ENCODE results near the gene CLDN14. TPM values are rescaled to one million over a fixed set of nuclear protein-coding genes. Genes with fewer than 3 reads are reported as not detected.
"Not testable (repeated sequence)": the region's sequence is repeated elsewhere in the genome, so short reads cannot be mapped to it uniquely, and the experiment has no call there.

Gene CLDN14
- total RNA-seq, 1 donor from 2014 or later: 1.2 TPM

DNA sequence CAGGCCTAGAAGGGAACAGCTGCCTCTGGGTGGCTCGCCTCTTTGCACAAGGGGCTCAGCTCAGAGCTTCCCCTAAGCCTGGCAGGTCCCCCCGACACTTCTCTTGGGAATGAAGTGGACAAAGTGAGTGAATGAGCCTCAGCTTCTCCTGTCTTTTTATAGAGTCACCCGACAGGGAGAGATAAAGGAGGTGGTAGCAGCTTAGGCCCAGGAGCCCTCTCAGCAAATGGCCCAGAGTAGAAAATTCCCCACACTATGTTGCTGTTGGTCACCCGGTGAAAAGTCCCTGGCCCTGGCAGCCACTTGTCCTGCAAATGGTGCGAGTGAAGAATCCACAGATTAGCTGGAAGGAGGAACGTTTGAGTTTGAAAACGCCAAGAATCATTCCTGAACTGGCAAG lies 2.4 kb downstream of the CLDN14 start:
- DNase-seq (ENCODE audit: low spot score) (no peak), ATAC-seq (no peak)
- intact Hi-C loops (cut with DNase I): no loop called here

DNA sequence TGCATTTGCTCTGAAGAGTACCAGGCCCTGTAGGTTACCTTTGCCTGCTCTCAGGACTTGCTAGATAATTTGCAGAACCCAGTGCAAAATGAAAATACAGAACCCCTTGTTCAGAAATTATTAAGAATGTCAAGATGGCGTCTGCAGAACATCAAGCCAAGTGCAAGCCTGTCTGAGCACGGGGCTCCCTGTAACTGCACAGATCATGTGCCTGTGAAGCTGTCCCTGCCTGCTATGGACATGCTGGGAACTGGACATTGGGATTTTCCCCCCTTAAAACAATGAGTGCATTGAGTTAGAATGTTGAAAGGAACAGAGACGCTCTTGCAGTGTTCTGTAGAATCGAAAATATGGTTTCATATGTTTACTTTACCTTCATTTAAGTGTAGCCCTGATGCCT lies 2.9 kb downstream of the CLDN14 start:
- ATAC-seq: no peak
- intact Hi-C loops (cut with DNase I): no loop called here
- no peak for DNase-seq (ENCODE audit: low spot score)

DNA sequence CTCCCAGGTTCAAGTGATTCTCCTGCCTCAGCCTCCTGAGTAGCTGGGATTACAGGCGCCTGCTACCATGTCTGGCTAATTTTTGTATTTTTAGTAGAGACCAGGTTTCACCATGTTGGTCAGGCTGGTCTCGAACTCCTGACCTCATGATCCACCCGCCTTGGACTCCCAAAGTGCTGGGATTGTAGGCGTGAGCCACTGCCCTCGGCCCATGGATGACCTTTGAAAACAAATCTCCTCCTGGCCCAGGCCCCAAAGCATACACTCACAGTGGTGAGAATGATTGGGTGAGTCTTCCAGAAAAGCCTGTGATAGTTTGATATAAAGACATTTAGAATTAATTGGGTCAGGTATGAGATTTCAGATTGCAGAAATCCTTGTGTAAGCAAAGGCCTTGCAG lies 3.4 kb downstream of the CLDN14 start:
- intact Hi-C loops (cut with DNase I); ATAC-seq; DNase-seq (ENCODE audit: low spot score): not testable (repeated sequence)

DNA sequence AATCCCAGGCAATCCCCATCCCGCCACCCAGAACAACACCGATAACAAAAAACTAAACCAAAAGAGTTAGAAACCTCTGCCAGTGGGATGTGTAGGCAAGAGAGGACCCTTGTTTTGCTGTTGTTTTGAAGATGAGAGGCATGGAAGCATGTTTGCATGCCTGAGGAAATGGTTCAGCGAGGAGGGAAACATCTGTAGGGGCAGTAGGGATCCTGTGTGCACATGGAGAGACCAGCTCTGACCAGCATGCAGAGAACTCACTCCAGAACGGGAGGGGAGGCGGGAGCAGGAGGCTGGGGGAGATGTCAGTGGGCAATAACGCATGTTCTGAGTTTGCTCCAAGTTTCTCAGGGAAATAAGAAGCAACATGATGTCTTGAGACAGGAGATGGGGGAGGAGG lies 5.3 kb downstream of the CLDN14 start:
- ATAC-seq (no peak), DNase-seq (ENCODE audit: low spot score) (no peak)
- intact Hi-C loops (cut with DNase I): no loop called here

DNA sequence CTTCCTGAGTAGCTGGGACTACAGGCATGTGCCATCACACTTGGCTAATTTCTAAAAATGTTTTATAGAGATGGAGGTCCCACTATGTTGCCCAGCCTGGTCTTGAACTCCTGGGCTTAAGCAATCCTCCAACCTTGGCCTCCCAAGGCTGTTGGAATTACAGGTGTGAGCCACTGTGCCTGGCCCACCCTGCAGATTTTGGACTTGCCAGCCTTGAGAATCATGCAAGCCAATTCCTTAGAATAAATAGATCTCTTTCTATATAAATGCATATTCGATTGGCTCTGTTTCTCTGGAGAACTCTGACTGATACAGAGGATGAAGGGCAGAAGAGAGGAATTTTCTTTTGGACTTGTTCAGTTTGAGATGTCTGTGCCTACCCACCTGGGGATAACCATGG lies 6.7 kb downstream of the CLDN14 start:
- intact Hi-C loops (cut with DNase I): no loop called here

DNA sequence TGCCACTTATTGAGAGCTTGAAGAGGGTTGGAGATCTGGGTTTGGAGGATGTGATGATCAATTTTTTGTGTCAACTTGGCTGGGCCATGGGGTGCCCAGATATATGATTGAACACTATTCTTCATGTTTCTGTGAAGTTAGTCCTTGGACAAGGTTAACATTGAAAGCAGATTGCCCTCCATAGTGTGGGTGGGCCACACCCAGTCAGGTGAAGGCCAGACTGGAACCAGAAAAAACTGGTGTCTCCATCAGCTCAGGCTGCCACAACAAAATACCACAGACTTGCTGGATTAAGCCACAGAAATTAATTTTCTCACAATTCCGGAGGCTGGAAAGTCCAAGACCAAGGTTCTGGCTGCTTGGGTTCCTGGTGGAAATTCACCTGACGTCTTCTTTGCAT lies 7.5 kb downstream of the CLDN14 start:
- ATAC-seq (no peak), DNase-seq (ENCODE audit: low spot score) (no peak)
- intact Hi-C loops (cut with DNase I): no loop called here

More for the DNA sequence above, 6.7 kb downstream of the CLDN14 start:
- no peak for DNase-seq (ENCODE audit: low spot score)
- no peak for ATAC-seq

DNA sequence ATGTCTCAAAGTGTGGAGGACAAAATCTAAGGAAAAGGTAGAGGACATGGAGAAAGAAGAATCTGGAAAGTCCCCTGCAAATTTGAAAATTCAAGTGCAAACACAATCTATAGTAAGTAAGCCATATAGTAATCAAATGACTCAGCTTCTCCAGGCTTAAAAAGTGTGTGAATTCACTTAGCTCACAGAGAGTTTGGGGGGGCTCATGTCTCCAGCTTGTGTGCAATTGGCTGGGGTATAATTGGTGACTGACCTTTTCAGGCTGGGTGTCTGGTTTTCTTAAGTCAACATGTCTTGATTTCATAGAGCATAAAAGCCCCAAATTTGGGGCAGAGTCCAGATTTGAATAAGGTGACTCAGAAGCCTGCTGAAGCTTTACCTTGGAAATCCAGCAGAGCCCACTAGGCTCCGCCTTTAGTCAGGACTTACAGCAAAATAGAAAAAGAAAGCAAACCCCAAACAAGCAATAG lies 8.6 kb downstream of the CLDN14 start:
- ATAC-seq (no peak), DNase-seq (ENCODE audit: low spot score) (no peak)
- intact Hi-C loops (cut with DNase I): no loop called here

DNA sequence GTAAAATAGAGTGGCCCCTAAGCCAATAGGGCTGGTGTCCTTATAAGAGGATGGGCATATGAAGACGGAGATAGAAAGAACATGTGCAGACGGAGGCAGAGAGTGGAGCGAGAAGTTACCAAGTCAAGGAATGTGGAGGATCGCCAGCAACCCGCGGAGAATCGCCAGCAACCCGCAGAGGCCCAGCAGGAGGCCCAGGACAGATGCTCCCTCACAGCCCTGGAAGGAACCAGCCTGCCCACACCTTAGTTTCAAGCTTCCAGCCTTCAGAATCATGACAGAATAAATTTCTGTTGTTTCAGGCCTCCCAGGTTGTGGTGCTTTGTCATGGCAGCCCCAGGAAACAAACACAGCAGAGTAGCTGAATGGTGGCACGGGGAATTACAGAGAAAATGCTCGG lies 9.6 kb downstream of the CLDN14 start:
- intact Hi-C loops (cut with DNase I): no loop called here
- DNase-seq (ENCODE audit: low spot score) (no peak), ATAC-seq (no peak)

DNA sequence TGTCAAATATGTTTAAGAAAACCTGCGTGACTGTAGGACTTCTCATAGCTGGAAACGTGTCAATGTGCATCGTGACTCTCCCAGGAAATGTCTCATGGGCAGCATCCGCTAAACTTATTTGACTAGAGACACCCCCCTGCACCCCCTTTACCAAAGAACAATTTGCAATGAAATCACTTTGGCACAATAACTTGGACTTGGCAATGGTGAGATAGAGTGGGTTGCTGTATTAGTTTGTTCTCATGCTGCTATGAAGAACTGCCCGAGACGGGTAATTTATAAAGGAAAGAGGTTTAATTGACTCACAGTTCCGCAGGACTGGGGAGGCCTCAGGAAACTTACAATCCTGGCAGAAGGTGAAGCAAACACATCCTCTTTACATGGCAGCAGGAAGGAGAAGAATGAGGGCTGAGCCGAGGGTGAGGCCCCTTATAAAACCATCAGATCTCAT lies 13.8 kb downstream of the CLDN14 start:
- DNase-seq (ENCODE audit: low spot score) (no peak), ATAC-seq (no peak)
- intact Hi-C loops (cut with DNase I): no loop called here

DNA sequence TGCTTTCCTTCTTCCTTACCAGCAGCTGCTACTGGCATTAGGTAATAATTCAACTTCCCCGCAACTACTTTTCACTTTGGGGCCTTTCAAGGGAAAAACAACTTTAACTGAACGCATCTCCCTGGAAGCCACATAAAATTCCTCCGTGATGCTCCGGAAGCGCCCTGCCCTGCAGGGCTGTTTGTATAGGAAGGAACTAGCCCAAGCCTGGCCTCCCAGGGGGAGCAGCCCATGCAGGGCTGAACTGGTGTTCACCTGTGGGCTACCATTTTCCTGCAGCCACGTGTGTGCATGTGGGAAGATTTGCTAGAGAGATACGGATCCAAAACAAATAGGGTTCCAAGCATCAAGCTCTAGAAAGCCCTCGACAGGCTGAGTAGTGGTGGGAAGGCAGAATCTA lies 14.4 kb downstream of the CLDN14 start:
- no peak for DNase-seq (ENCODE audit: low spot score)
- ATAC-seq: no peak
- intact Hi-C loops (cut with DNase I): no loop called here

DNA sequence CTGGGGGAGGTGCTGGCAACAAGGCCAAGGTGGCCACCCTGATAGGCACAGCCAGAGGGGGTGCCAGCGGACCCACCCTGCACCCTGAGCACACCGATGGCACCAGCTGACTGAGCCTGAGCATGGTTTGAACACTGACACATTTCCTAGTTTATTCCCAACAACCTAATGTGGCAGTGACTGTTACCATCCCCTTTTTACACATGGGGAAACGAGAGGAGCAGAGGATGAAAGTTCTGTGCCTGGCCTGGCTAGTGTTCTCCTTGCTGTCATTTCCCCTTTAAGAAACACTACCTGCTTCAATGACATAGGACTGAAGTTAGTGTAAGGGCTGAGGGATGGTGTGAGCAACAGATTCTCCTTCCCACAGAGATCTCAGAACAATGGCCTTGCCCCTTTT lies 15.3 kb downstream of the CLDN14 start:
- intact Hi-C loops (cut with DNase I): no loop called here
- ATAC-seq: no peak
- no peak for DNase-seq (ENCODE audit: low spot score)

DNA sequence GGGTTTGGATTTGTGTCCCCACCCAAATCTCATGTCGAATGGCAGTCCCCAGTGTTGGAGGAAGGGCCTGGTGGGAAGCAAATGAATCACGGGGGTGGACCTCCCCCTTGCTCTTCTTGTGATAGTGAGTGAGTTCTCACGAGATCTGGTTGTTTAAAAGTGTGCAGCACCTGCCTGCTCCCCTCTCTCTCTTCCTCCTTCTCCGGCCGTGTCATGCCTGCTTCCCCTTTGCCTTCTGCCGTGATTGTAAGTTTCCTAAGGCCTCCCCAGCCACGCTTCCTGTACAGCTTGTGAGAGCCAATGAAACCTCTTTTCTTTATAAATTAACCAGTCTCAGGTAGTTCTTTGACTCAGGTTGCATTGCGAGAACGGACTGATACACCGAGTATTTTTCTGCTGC lies 15.9 kb downstream of the CLDN14 start:
- no peak for ATAC-seq
- intact Hi-C loops (cut with DNase I): no loop called here
- no peak for DNase-seq (ENCODE audit: low spot score)

DNA sequence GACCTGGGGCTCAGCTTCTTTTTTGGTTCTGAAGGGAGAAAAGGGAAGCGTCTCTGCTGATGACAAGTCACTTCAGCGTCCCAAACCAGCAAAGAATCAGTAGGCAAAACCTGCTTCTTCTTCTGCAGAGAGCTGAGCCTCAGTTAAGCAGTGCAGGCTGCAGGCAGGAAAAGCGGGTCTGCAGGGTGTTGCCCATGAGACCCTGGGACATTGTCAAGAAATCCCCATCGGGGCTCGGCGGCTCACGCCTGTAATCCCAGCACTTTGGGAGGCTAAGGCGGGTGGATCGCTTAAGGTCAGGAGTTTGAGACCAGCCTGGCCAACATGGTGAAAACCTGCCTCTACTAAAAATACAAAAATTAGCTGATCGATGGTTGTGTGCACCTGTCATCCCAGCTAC lies 16.7 kb downstream of the CLDN14 start:
- DNase-seq (ENCODE audit: low spot score) (no peak), ATAC-seq (no peak)
- intact Hi-C loops (cut with DNase I): no loop called here

DNA sequence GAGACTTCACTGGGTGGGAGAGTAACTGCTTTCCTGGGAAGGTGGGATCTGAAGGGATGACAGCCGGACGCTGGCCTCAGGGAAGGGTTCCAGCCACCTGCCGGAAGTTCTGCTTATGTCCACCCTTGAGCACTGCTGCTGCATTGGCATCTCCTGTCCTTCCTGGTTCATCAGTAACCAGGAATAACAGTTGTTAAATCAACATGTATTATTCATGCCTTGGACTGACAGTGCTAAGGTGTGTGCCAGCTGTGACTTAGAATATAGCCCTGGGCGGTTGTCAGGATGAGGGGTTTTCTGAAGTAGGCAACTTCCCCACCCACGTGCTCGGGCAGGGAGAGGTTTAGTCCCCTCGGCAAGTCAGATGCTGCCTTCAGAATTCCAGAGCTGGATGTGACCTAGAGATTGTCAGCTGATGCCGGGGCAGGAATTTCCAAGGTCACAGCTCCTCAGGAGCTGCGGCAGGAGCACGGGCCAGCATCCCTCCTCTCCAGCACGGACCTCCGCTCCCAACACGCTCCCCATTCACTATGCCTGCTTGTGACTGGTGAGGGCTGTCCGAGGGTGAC lies 17.9 kb downstream of the CLDN14 start:
- intact Hi-C loops (cut with DNase I): no loop called here
- no peak for DNase-seq (ENCODE audit: low spot score)
- ATAC-seq: no peak

DNA sequence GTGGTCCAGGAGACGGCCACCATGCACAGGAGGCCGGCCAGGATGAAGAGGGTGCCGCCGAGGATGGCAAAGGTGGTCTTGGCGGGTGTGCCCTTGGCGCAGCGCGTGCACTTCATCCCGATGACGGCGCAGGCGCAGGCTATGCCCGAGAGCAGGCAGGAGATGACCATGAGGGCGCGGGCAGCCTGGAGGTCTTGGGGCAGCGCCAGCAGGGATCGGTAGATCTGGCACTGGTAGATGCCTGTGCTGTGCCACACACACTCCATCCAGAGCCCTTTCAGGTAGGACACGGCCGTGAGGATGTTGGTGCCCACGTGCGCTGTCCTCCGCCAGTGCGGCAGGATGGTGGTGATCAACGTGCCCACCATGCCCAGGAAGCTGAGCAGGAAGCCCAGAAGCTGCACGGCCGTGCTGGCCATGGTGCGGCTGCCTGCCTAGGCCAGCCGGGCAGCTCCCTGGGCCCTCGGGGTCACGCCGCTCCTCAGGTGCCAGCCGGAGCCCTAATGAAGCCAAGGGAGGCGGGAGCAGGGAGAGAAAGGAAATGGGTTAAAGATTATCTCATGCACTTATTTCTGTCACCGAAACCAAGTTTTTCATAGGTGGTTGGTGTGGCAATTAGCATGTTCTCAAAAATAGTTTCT lies 18.5 kb downstream of the CLDN14 start:
- intact Hi-C loops (cut with DNase I): no loop called here

DNA sequence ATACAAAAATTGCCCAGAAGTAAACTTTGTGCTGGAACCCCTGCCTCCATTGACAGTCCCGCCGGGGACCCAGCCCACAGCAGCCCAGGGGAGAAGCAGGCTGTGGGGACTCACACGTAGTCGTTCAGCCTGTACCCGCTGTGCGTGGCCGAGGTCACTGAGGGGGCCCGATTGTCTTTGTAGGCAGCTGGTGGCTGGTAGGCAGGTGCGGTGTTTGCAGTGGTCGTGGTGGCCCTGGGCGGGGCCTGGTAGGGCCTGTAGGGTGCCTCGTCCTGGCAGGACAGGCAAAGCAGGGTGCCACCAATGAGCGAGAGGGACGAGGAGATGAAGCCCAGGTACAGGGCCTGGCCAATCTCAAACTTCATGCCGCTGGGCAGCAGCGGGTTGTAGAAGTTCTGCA lies 19.1 kb downstream of the CLDN14 start:
- no peak for ATAC-seq
- intact Hi-C loops (cut with DNase I): no loop called here
- no peak for DNase-seq (ENCODE audit: low spot score)

More for the DNA sequence above, 18.5 kb downstream of the CLDN14 start:
- ATAC-seq: no peak
- DNase-seq (ENCODE audit: low spot score): no peak

DNA sequence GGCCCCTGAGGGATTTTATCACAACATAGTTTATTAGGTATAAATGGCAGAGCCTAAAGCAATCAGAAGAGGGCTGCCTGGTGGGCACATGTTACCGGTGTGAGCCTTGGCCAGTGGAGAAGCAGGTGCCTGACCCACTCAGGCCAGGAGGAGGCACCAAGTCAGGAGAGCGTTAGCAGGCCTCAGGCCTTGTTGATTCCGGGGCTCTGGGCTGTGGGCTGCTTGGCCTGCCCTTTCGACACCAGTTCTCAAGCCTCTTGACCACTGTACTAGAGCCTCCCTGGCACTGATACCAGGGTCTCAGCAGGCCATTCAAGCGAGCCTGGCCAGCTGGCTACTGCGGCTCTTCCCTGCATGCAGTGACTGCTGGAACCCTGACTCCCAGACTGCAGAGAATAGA lies 20.8 kb downstream of the CLDN14 start:
- intact Hi-C loops (cut with DNase I): no loop called here
- ATAC-seq (no peak), DNase-seq (ENCODE audit: low spot score) (no peak)

DNA sequence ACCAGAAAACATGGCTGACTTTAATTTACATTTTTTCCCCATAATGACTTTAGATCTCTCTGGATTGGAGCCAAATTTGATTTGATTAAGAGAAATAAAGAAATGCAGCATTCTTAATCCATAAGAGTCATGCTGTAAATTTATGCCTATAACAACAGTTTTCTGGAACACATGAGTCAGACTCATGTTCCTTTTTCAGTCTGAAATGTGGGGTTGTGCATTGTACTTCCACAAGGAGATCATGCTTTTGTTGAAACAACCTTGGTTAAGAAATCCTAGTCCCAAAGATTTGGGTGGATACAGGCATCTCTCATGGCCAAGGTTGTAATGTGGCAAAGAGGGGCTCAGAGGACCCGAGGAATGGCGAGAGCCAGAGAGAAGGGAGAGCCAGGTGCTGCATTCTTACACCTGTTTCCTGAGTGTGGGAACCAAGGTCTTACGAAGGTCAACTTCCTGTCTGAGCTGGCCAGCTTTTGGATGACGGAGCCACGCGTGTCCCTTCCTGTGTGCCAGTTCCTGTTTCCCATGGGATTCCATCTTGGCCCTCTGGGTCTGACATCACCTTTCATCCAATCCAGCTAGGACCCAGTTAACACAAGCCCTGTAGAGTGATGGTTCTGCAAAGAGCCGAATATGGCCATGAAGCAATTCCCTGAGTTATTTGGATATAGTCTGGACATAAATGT lies 23.1 kb downstream of the CLDN14 start:
- DNase-seq (ENCODE audit: low spot score): no peak
- ATAC-seq: no peak
- intact Hi-C loops (cut with DNase I): no loop called here

DNA sequence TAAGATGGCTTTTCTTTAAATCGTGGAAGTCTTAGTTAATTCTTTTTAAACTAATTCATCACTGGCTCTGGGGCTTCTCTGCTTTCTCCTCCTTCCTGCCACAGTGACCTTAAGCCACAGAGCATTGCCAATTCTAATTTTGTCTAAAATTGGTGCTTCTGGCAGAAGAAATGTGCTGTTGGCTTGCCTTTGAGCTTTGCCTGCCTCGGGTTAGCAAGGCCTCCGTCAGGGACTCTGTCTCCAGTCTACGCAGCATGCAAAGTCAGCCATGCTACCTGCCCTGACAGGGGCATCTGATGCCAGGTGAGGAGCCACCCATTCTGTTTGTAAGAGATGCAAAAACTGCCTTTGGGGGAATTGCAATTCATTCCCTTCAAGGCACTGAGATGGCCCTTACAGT lies 25.2 kb downstream of the CLDN14 start:
- no peak for DNase-seq (ENCODE audit: low spot score)
- ATAC-seq: no peak
- intact Hi-C loops (cut with DNase I): no loop called here

DNA sequence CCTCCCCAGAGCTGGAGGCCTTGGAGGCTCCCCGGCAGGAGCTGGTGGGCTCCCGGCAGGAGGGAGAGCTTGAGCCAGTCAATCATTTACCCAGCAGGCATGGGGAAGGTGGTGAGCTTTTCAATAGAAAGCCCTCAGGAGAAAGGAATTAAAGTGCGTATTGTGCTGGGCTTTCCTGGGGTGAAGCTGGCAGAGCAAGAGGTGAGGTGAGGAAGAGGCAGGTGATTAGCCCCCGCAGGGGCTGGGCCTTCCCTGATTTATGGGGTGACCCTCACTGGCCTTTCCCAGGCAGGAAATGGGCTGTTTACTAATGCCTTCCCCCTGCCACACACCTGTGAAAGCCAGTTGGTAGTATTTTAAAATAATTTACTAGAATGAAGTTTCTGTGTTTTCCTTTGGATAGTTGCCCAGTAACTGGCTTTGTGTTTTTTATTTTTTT lies 25.8 kb downstream of the CLDN14 start:
- DNase-seq (ENCODE audit: low spot score) (no peak), ATAC-seq (no peak)
- intact Hi-C loops (cut with DNase I): no loop called here

Data from sciatic nerve (tissue), 2 donors.